A673 (cell line): ENCODE data around the gene ATF7IP2. TPM values are rescaled to one million over a fixed set of nuclear protein-coding genes. Genes with fewer than 3 reads are reported as not detected.

Experiments used
- BruUV-seq: library from RNA; stranded (reverse); fragments of 400-500 nt; replicated peaks from 2 replicates; lab custom pipeline; 2021; lab: Mats Ljungman, UMichigan
- CTCF ChIA-PET: fragments of 300-600 bp; sonication (Branson Sonifier 250); formaldehyde crosslinking; loops from one replicate; lab custom pipeline; 2022; ENCODE audit warnings: antibody characterized with exemption; lab: Charles Lee
- POLR2A ChIA-PET: fragments of 300-600 bp; sonication (Branson Sonifier 250); formaldehyde crosslinking; loops from one replicate; lab custom pipeline; 2022; ENCODE audit warnings: antibody characterized with exemption; ENCODE audit not compliant: low non-redundant PET; lab: Charles Lee
- DNase-seq: peaks from one replicate; pipeline ENCODE4 v3.0.0-alpha.2; 2015; ENCODE audit warnings: low spot score
- H3K27ac ChIP-seq: fragments of 200-600 bp; sonication (generic); 2 replicates; pipeline ENCODE4 v1.5.1; 2016; ENCODE audit warnings: mixed run types, low read depth, mild to moderate bottlenecking, mixed read lengths, antibody characterized with exemption, low read length; ENCODE audit not compliant: poor library complexity, severe bottlenecking
- H3K27me3 ChIP-seq: fragments of 200-600 bp; sonication (generic); replicated peaks from 2 replicates; pipeline ENCODE4 v1.6.1; 2017; ENCODE audit warnings: mixed run types, low read depth, mild to moderate bottlenecking, mixed read lengths, antibody characterized with exemption, low read length; ENCODE audit not compliant: insufficient read depth, poor library complexity
- H3K36me3 ChIP-seq: fragments of 200-600 bp; sonication (generic); 2 replicates; pipeline ENCODE4 v1.6.1; 2016; ENCODE audit warnings: mixed run types, mild to moderate bottlenecking, mixed read lengths, antibody characterized with exemption, low read length; ENCODE audit not compliant: insufficient read depth, poor library complexity, severe bottlenecking
- H3K4me1 ChIP-seq: fragments of 200-600 bp; sonication (generic); 2 replicates; pipeline ENCODE4 v1.6.1; 2017; ENCODE audit warnings: mixed run types, mild to moderate bottlenecking, mixed read lengths, antibody characterized with exemption, low read length; ENCODE audit not compliant: insufficient read depth, poor library complexity, severe bottlenecking
- H3K4me3 ChIP-seq: fragments of 200-600 bp; sonication (generic); 2 replicates; pipeline ENCODE4 v1.5.1; 2016; ENCODE audit warnings: low read depth, mixed run types, mild to moderate bottlenecking, mixed read lengths, low read length; ENCODE audit not compliant: poor library complexity, severe bottlenecking
- H3K9me3 ChIP-seq: fragments of 200-600 bp; sonication (generic); 2 replicates; pipeline ENCODE4 v1.6.1; 2016; ENCODE audit warnings: mixed run types, low read depth, mild to moderate bottlenecking, mixed read lengths, antibody characterized with exemption, low read length; ENCODE audit not compliant: poor library complexity, severe bottlenecking
- CTCF ChIP-seq: fragments of 300-800, 200-600 bp; sonication (generic); conservative IDR thresholded peaks from 2 replicates; pipeline ENCODE4 v1.5.1; 2017; ENCODE audit warnings: low read depth, mild to moderate bottlenecking, antibody characterized with exemption, low read length, moderate library complexity, mixed read lengths
- EZH2 ChIP-seq: fragments of 200-600 bp; sonication (generic); IDR thresholded peaks from 2 replicates; pipeline ENCODE4 v1.6.1; 2017; ENCODE audit warnings: borderline replicate concordance, low read depth, mild to moderate bottlenecking, mixed read lengths, antibody characterized with exemption, low read length; ENCODE audit not compliant: poor library complexity, severe bottlenecking
- intact Hi-C: fragments of 100-400 bp; cut with micrococcal nuclease; formaldehyde crosslinking; loops from one replicate; pipeline ENCODE4 v1.10.0; 2022; ENCODE audit not compliant: unreplicated experiment
- total RNA-seq: library from RNA; stranded (reverse); gene quantifications from 2 replicates; pipeline ENCODE4 v1.2.3, GENCODE V29; 2021

Gene ATF7IP2
- total RNA-seq, 1 experiment from 2014 or later = 20.9 TPM

- TF ChIP-seq CTCF (no peak), EZH2 (no peak)
- Histone ChIP-seq H3K27ac (no peak overlapping the region), H3K27me3 (no peaks in the 10 kb centered on the region), H3K4me1 (no peaks in the 10 kb centered on the region), H3K4me3 (no peak overlapping the region), H3K9me3 (no peaks in the 10 kb centered on the region), H3K36me3 (no peaks in the 10 kb centered on the region)
- CTCF ChIA-PET = no interaction called here
- no TSS peak for BruUV-seq
- POLR2A ChIA-PET = no interaction called here
- intact Hi-C loops = no loop called here
- DNase-seq = no peak
Measured at GRCh38 chr16:10485698-10486382, 100.0 kb downstream of the ATF7IP2 start.

- no peak for DNase-seq
- no peak overlapping the region for H3K27ac ChIP-seq
- H3K4me1 ChIP-seq = no peaks in the 10 kb centered on the region
- POLR2A ChIA-PET = no interaction called here
- TF ChIP-seq CTCF (no peak), EZH2 (no peak)
- no peaks in the 10 kb centered on the region for H3K27me3 ChIP-seq
- BruUV-seq = no TSS peak
- no peak overlapping the region for H3K4me3 ChIP-seq
- no peaks in the 10 kb centered on the region for H3K9me3 ChIP-seq
- no peaks in the 10 kb centered on the region for H3K36me3 ChIP-seq
- CTCF ChIA-PET = no interaction called here
- intact Hi-C loops = no loop called here
Measured at GRCh38 chr16:10490141-10490540, 104.3 kb downstream of the ATF7IP2 start.

- ChIA-PET POLR2A (no interaction called here), CTCF (no interaction called here)
- Histone ChIP-seq H3K4me1 (no peaks in the 10 kb centered on the region), H3K4me3 (no peak overlapping the region), H3K27me3 (no peaks in the 10 kb centered on the region), H3K27ac (no peak overlapping the region), H3K36me3 (no peaks in the 10 kb centered on the region), H3K9me3 (no peaks in the 10 kb centered on the region)
- no peak for DNase-seq
- intact Hi-C loops = no loop called here
- BruUV-seq = no TSS peak
- TF ChIP-seq CTCF (no peak), EZH2 (no peak)
Measured at GRCh38 chr16:10493276-10493675, 107.4 kb downstream of the ATF7IP2 start.
